ENCODE results near the gene KLF2.
"Not testable (repeated sequence)": the region's sequence is repeated elsewhere in the genome, so short reads cannot be mapped to it uniquely, and the experiment has no call there.

The KLF2 gene

GRCh38 chr19:16338470-16339360 is 14.1 kb downstream of the KLF2 start:
- no peak for DNase-seq (ENCODE audit: low read depth)

DNA sequence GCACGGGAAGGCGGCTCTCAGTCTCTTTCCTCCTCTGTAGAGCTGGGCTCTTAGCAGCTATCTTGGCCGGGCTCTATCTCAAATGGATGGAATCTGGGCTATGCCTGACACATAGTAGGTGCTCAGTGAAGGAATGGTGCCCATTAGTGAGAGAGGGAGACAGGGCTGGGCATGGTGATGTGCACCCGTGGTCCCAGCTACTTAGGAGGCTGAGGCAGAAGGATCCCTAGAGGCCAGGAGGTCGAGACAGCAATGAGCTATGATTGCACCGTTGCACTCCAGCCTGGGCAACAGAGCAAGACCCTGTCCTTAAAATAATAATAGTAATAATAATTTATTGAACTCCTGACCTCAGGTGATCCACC is 14.7 kb downstream of the KLF2 start:
- no peak for DNase-seq (ENCODE audit: low read depth)

GRCh38 chr19:16340092-16340491 is 15.5 kb downstream of the KLF2 start:
- DNase-seq (ENCODE audit: low read depth): no peak

DNA sequence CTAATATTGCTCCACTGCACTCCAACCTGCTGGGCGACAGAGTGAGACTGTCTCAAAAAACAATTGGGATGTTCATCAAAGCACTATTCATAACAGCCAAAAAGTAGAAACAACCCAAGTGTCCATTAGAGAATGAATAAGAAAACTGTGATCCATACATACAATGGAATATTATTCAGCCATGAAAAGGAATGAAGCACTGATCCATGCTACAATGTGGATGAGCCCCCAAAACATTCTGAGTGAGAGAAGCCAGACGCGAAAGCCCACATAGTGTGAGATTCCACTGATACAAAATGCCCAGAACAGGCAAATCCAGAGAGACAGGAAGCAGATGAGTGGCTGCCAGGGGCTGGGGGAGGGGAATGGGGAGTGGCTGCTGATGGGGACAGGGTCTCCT is 16.0 kb downstream of the KLF2 start:
- no peak for DNase-seq (ENCODE audit: low read depth)

DNA sequence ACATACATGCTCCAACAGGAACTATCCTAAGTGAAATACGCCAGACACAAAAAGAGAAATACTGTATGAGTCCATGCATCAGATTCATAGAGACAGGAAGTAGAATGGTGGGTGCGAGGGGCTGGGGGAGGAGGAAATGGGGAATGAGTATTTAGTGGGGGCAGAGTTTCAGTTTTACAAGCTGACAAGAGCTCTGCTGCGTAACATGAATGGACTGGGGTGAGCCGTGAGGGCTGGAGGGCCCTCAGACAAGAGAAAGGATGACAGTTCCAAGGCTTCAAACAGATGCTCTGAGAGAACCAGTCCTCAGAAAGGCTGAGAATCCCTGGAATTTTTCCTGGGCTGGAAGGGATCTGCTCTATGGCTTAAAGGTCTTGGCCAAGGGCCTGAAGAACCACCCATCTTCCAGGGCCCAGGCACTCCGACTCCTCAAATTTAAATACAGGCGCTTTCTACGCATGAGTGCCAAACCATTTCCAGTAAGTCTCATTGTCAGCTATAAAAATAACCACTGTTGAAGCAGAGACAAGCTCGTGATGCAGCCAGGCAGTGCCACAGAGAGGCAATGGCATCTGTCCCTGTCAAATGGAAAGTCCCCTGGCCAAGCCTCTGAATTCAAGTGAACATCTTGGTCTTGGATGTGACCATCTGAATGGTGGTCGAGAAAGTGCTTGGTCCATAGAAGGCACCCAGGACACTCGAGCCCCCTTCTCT is 17.5 kb downstream of the KLF2 start:
- DNase-seq (ENCODE audit: low read depth): no peak

DNA sequence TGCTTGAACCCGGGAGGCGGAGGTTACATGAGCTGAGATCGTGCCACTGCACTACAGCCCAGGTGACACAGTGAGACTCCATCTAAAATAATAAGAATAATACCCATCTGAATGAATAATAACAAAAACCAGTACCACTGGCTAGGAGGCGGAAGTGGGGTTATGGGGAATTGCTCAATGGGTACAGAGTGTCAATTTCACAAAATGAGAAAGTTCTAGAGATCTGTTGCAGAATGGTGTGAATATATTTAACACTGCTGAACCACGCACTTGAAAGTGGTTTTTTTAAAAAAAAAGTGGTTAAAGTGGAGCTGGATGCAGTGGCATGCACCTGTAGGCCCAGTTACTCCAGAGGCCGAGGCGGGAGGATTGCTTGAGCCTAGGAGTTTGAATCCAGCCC is 18.5 kb downstream of the KLF2 start:
- no peak for DNase-seq (ENCODE audit: low read depth)

- no peak for DNase-seq (ENCODE audit: low read depth)
Measured at GRCh38 chr19:16345457-16345856, 20.8 kb downstream of the KLF2 start.

GRCh38 chr19:16347099-16347498 is 22.5 kb downstream of the KLF2 start:
- DNase-seq (ENCODE audit: low read depth): not testable (repeated sequence)

- no peak for DNase-seq (ENCODE audit: low read depth)
Measured at GRCh38 chr19:16347706-16348105, 23.1 kb downstream of the KLF2 start.

DNA sequence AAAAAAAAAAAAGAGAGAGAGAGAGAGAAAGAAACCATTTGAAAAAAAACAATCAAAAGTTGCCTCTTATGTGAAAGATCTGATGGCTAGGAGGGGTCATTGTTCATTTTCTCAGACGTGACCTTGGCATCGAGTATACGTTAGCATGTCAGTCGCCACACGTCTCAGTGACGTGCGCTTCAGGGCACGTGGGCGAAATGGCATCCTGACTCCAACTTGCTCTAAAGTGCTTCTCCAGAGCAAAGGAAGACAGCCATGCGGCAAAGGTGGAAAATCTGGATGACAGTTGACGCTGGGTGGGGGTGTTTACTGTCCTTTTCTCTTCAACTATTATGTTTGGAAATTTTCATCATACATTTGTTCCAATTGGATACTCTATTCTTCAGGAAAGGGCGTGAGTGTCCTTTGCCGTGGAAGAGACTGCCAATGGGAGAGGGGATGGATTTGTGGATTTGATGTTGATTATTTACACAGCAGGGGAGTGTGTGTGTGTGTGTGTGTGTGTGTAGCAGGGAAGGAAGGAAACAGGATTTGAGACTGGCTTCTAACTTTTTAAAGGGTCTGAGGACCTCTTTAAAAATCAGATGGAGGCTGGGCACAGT is 25.0 kb downstream of the KLF2 start:
- DNase-seq (ENCODE audit: low read depth): no peak

GRCh38 chr19:16351133-16351809 is 26.6 kb downstream of the KLF2 start:
- no peak for DNase-seq (ENCODE audit: low read depth)

GRCh38 chr19:16355293-16356043 is 30.8 kb downstream of the KLF2 start:
- no peak for DNase-seq (ENCODE audit: low read depth)

GRCh38 chr19:16358456-16358855 is 33.8 kb downstream of the KLF2 start:
- DNase-seq (ENCODE audit: low read depth): no peak

- no peak for DNase-seq (ENCODE audit: low read depth)
Measured at GRCh38 chr19:16359074-16359473, 34.4 kb downstream of the KLF2 start.

DNA sequence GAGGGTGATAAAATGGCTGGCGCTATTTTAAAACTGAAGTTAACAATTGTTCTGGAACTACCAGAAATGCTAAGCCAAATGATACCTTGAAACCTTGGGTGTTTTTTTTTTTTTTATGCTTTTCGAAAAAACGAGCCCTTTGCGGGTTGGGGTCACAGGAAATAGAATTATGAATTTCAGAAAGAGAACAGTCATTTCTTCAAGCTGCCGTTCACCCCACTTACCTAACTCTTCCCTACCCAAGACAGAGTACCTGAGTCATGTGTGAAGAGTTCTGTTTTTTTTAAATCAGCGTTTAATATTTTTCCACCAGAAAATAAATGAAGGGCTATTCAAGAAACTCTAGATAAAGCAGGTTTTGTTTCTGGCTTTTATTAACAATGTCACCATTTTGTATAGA is 35.3 kb downstream of the KLF2 start:
- no peak for DNase-seq (ENCODE audit: low read depth)

DNA sequence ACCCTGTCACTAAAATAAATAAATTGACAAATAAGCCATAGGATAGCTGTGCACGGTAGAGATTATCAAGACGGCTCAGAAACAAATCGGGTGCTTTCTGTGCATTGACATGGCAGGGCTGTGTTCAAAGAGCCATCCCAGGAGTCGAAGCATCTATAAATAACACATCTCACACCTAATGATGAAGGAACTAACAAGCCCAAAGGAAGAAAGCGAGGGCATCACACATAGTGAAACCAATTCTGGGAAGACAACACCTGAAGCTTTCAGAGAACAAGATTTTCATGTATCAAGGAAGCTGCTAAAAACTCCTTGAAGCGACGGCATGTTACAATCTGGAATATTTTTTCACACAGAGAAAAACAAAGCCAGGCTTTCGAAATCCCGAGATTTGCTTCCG is 36.1 kb downstream of the KLF2 start:
- no peak for DNase-seq (ENCODE audit: low read depth)

GRCh38 chr19:16361254-16361653 is 36.6 kb downstream of the KLF2 start:
- DNase-seq (ENCODE audit: low read depth): no peak

GRCh38 chr19:16361926-16362325 is 37.3 kb downstream of the KLF2 start:
- DNase-seq (ENCODE audit: low read depth): no peak

GRCh38 chr19:16363133-16363851 is 38.7 kb downstream of the KLF2 start:
- no peak for DNase-seq (ENCODE audit: low read depth)

- DNase-seq (ENCODE audit: low read depth): no peak
Measured at GRCh38 chr19:16363852-16364230, 39.2 kb downstream of the KLF2 start.

DNA sequence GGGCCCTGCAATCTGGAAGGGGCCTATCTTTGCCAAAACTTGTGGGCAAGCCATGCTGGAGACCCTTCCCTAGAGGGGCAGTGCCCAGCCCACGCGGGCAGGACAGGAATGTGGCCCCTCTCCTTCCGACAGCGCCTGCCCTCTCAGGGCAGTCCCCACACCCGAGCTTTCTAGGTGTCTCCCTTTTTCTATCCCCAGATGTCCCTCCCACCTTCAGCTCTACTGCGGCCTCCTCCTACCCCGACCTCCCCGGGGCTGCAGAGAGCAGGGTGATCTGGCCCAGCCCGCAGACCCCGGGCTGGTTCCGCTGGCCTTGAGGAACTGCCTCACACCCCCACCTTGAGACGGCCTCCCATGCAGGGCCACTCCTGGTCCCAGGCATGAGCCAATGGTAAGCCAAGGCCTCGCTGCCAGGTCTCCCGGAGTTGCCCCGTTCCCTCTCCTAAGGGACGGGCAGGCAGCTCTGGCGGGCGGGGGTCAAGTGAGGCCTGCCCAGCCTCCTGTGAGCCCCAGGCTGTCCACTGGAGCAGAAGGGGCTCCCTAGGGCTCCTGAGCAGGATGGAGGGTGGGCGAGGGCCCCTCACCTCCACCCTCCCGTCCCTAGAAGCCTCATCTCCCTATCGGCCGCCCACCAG is 39.7 kb downstream of the KLF2 start:
- no peak for DNase-seq (ENCODE audit: low read depth)

All from stimulated activated CD8-positive, alpha-beta memory T cell treated with anti-CD3 and anti-CD28 coated beads, Interleukin-7, amount 100 ng/mL, for 24 hours (primary cell).